NCI-H345 (cell line): ENCODE measurements around the gene PNPLA2.

ENCODE experiments used
- DNase-seq: peaks from one replicate; lab custom pipeline; 2025; lab: John Stamatoyannopoulos, UW

Gene PNPLA2

GRCh38 chr11:860234-861104, 41.8 kb downstream of the PNPLA2 start:
- no peak for DNase-seq

- DNase-seq = peak; percentile 75
Observed at GRCh38 chr11:861105-861479, 42.4 kb downstream of the PNPLA2 start.

- DNase-seq = peak; percentile 34
Observed at GRCh38 chr11:862081-862661, 43.5 kb downstream of the PNPLA2 start.

- no peak for DNase-seq
Observed at GRCh38 chr11:862696-863022, 43.9 kb downstream of the PNPLA2 start.

- no peak for DNase-seq
Observed at GRCh38 chr11:863023-863909, 44.6 kb downstream of the PNPLA2 start.

GRCh38 chr11:863910-864827, 45.5 kb downstream of the PNPLA2 start:
- no peak for DNase-seq

- DNase-seq = no peak
Observed at GRCh38 chr11:864898-865297, 46.2 kb downstream of the PNPLA2 start.

- no peak for DNase-seq
Observed at GRCh38 chr11:865462-866430, 47.0 kb downstream of the PNPLA2 start.

- DNase-seq = no peak
Observed at GRCh38 chr11:866481-866880, 47.8 kb downstream of the PNPLA2 start.

- DNase-seq = no peak
Observed at GRCh38 chr11:867856-868358, 49.2 kb downstream of the PNPLA2 start.

- DNase-seq = no peak
Observed at GRCh38 chr11:868394-868793, 49.7 kb downstream of the PNPLA2 start.

- no peak for DNase-seq
Observed at GRCh38 chr11:868802-869201, 50.1 kb downstream of the PNPLA2 start.

GRCh38 chr11:869399-870126, 50.8 kb downstream of the PNPLA2 start:
- no peak for DNase-seq

GRCh38 chr11:870127-870413, 51.4 kb downstream of the PNPLA2 start:
- DNase-seq = no peak

GRCh38 chr11:870418-870817, 51.7 kb downstream of the PNPLA2 start:
- no peak for DNase-seq

- no peak for DNase-seq
Observed at GRCh38 chr11:871472-871871, 52.8 kb downstream of the PNPLA2 start.

- DNase-seq = no peak
Observed at GRCh38 chr11:872799-873198, 54.1 kb downstream of the PNPLA2 start.

GRCh38 chr11:873706-874105, 55.0 kb downstream of the PNPLA2 start:
- no peak for DNase-seq
